GM08714 (cell line): ENCODE data around the gene PDP2.
"Not testable (repeated sequence)": the region's sequence is repeated elsewhere in the genome, so short reads cannot be mapped to it uniquely, and the experiment has no call there.

Source experiments
- H3K4me3 ChIP-seq: fragments of 200-500 bp; sonication (Bioruptor generic); 2 replicates; pipeline ENCODE4 v1.5.1; 2014; ENCODE audit warnings: mild to moderate bottlenecking, low read length, inconsistent platforms
- ZNF274 ChIP-seq: IDR thresholded peaks from 2 replicates; pipeline ENCODE4 v1.6.1; 2012; ENCODE audit warnings: mild to moderate bottlenecking, low read depth, low read length

Gene PDP2

GRCh38 chr16:66886914-66887313 lies 6.6 kb downstream of the PDP2 start:
- H3K4me3 ChIP-seq: no peak overlapping the region
- no peak for TF ChIP-seq ZNF274

- H3K4me3 ChIP-seq: no peak overlapping the region
- no peak for TF ChIP-seq ZNF274
Observed at GRCh38 chr16:66888647-66889615, 8.6 kb downstream of the PDP2 start.

GRCh38 chr16:66889622-66890021 lies 9.3 kb downstream of the PDP2 start:
- no peak for TF ChIP-seq ZNF274

GRCh38 chr16:66890799-66891198 lies 10.5 kb downstream of the PDP2 start:
- no peak overlapping the region for H3K4me3 ChIP-seq
- TF ChIP-seq ZNF274: no peak

More at GRCh38 chr16:66889622-66890021, 9.3 kb downstream of the PDP2 start:
- H3K4me3 ChIP-seq: no peak overlapping the region

- H3K4me3 ChIP-seq: no peak overlapping the region
- no peak for TF ChIP-seq ZNF274
Observed at GRCh38 chr16:66891360-66891759, 11.0 kb downstream of the PDP2 start.

- no peak for TF ChIP-seq ZNF274
- H3K4me3 ChIP-seq: no peak overlapping the region
Observed at GRCh38 chr16:66891797-66892196, 11.5 kb downstream of the PDP2 start.

- no peak for TF ChIP-seq ZNF274
- no peak overlapping the region for H3K4me3 ChIP-seq
Observed at GRCh38 chr16:66894055-66894454, 13.7 kb downstream of the PDP2 start.

- H3K4me3 ChIP-seq: no peak overlapping the region
- TF ChIP-seq ZNF274: no peak
Observed at GRCh38 chr16:66894948-66895688, 14.8 kb downstream of the PDP2 start.

- no peak overlapping the region for H3K4me3 ChIP-seq
- no peak for TF ChIP-seq ZNF274
Observed at GRCh38 chr16:66895689-66895979, 15.3 kb downstream of the PDP2 start.

- no peak for TF ChIP-seq ZNF274
Observed at GRCh38 chr16:66895999-66896398, 15.7 kb downstream of the PDP2 start.

GRCh38 chr16:66896682-66897081 lies 16.4 kb downstream of the PDP2 start:
- not testable (repeated sequence) for H3K4me3 ChIP-seq

More at GRCh38 chr16:66895999-66896398, 15.7 kb downstream of the PDP2 start:
- no peak overlapping the region for H3K4me3 ChIP-seq

GRCh38 chr16:66898207-66898606 lies 17.9 kb downstream of the PDP2 start:
- no peak overlapping the region for H3K4me3 ChIP-seq
- no peak for TF ChIP-seq ZNF274

GRCh38 chr16:66898933-66899309 lies 18.6 kb downstream of the PDP2 start:
- no peak for TF ChIP-seq ZNF274
- H3K4me3 ChIP-seq: no peak overlapping the region

- no peak overlapping the region for H3K4me3 ChIP-seq
- TF ChIP-seq ZNF274: no peak
Observed at GRCh38 chr16:66899310-66899944, 19.1 kb downstream of the PDP2 start.
